Mesendoderm (in vitro differentiated cells): ENCODE data around the gene FRMD3.
"Not testable (repeated sequence)": the region's sequence is repeated elsewhere in the genome, so short reads cannot be mapped to it uniquely, and the experiment has no call there.

ENCODE experiments used
- DNase-seq: peaks from one replicate; pipeline ENCODE4 v3.0.0; 2013
- H2AK5ac ChIP-seq: 2 replicates; pipeline ENCODE4 v1.6.1; 2013; ENCODE audit warnings: low read length, inconsistent platforms
- H2BK120ac ChIP-seq: 2 replicates; pipeline ENCODE4 v1.6.1; 2013; ENCODE audit warnings: low read depth, mild to moderate bottlenecking, low read length, moderate library complexity, mixed read lengths
- H2BK15ac ChIP-seq: replicated peaks from 2 replicates; pipeline ENCODE4 v1.6.1; 2013; ENCODE audit warnings: low read depth, mild to moderate bottlenecking, moderate library complexity
- H2BK5ac ChIP-seq: 2 replicates; pipeline ENCODE4 v1.6.1; 2013; ENCODE audit warnings: low read length, inconsistent platforms
- H3K18ac ChIP-seq: 2 replicates; pipeline ENCODE4 v1.6.1; 2013; ENCODE audit warnings: mild to moderate bottlenecking, low read length, mixed read lengths
- H3K23ac ChIP-seq: one replicate; pipeline ENCODE4 v1.6.1; 2013; ENCODE audit warnings: low read length
- H3K27ac ChIP-seq: 2 replicates; pipeline ENCODE4 v1.5.1; 2013; ENCODE audit warnings: low read depth, mild to moderate bottlenecking, inconsistent platforms, low read length, moderate library complexity
- H3K27me3 ChIP-seq: 2 replicates; pipeline ENCODE4 v1.6.1; 2013; ENCODE audit warnings: low read length, control low read depth, mild to moderate bottlenecking, inconsistent platforms; ENCODE audit not compliant: insufficient read depth, poor library complexity
- H3K36me3 ChIP-seq: 2 replicates; pipeline ENCODE4 v1.6.1; 2013; ENCODE audit warnings: low read length, inconsistent platforms; ENCODE audit not compliant: control insufficient read depth, insufficient read depth
- H3K4ac ChIP-seq: one replicate; pipeline ENCODE4 v1.6.1; 2013; ENCODE audit warnings: low read depth, mild to moderate bottlenecking, low read length, moderate library complexity
- H3K4me1 ChIP-seq: 2 replicates; pipeline ENCODE4 v1.6.1; 2013; ENCODE audit warnings: low read depth, low read length, inconsistent platforms; ENCODE audit not compliant: control insufficient read depth
- H3K4me2 ChIP-seq: 2 replicates; pipeline ENCODE4 v1.6.1; 2013; ENCODE audit warnings: low read length
- H3K4me3 ChIP-seq: 2 replicates; pipeline ENCODE4 v1.5.1; 2013; ENCODE audit warnings: mild to moderate bottlenecking, low read length
- H3K56ac ChIP-seq: one replicate; pipeline ENCODE4 v1.6.1; 2013; ENCODE audit warnings: low read length
- H3K79me1 ChIP-seq: 2 replicates; pipeline ENCODE4 v1.6.1; 2013; ENCODE audit warnings: low read length, inconsistent platforms
- H3K79me2 ChIP-seq: 2 replicates; pipeline ENCODE4 v1.6.1; 2013; ENCODE audit warnings: mild to moderate bottlenecking, low read length; ENCODE audit not compliant: control insufficient read depth, insufficient read depth
- H3K9ac ChIP-seq: 2 replicates; pipeline ENCODE4 v1.6.1; 2013; ENCODE audit warnings: low read length, inconsistent platforms
- H4K5ac ChIP-seq: one replicate; pipeline ENCODE4 v1.6.1; 2013; ENCODE audit warnings: low read length
- H4K8ac ChIP-seq: one replicate; pipeline ENCODE4 v1.6.1; 2013; ENCODE audit warnings: low read depth, mild to moderate bottlenecking, control low read depth, low read length, moderate library complexity
- WGBS: extraction: QIAGEN DNeasy Blood & Tissue Kit; methylation state at CpG from one replicate; pipeline ENCODE4 v1.1.7; 2013; ENCODE audit warnings: low lambda C conversion rate, missing lambda C conversion rate; ENCODE audit not compliant: insufficient coverage; ENCODE audit errors: extremely low coverage; 5-methylcytosine and 5-hydroxymethylcytosine counted together

FRMD3 gene

DNA sequence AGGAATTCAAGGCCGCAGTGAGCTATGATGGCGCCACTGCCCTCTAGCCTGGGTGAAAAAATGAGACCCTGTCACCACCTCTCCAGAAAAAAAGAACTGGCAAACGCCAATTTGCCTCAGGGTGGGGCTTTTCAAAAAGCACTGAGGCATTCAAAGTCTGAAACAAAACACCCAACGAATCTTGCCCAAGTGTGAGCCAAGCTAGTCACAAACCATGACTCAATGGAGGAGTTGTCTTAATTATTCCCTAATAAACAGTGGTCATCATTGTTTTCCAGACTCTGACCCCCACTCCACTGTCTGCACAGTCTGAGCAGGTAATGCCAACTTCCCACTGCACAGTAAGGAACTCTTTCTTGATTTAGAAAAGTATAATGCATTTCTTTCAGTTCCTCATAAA lies 16.8 kb downstream of the FRMD3 start:
- Histone ChIP-seq H4K5ac (no peak overlapping the region), H3K4ac (no peak overlapping the region), H3K56ac (no peak overlapping the region), H3K27me3 (no peaks in the 10 kb centered on the region), H2BK15ac (no peak overlapping the region), H3K9ac (no peak overlapping the region), H3K79me2 (no peaks in the 10 kb centered on the region), H2BK120ac (no peak overlapping the region), H3K27ac (no peak overlapping the region), H3K4me2 (no peak overlapping the region), H3K79me1 (no peaks in the 10 kb centered on the region), H3K23ac (no peak overlapping the region), H2BK5ac (no peak overlapping the region), H3K18ac (no peak overlapping the region), H3K4me1 (no peaks in the 10 kb centered on the region), H4K8ac (no peak overlapping the region), H3K36me3 (no peaks in the 10 kb centered on the region), H2AK5ac (no peak overlapping the region), H3K4me3 (no peak overlapping the region)
- no CpG with 5 or more reads among the region's 4 CpGs for WGBS
- DNase-seq: no peak

DNA sequence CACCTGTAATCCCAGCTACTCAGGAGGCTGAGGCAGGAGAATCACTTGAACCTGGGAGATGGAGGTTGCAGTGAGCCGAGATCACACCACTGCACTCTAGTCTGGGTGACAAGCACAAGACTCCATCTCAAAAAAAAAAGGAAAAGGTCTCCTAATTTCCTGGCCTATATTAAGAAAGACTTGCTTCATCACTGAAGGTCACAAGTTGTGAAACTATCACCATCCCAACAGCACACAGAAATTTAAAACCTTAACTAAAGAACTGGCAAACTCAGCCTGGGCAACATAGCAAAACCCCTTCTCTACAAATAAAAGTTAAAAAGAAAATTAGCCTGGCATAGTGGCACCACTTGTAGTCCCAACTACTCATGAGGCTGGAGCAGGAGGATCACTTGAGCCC lies 17.2 kb downstream of the FRMD3 start:
- no peak for DNase-seq
- Histone ChIP-seq H3K4me1 (no peaks in the 10 kb centered on the region), H3K9ac (no peak overlapping the region)

DNA sequence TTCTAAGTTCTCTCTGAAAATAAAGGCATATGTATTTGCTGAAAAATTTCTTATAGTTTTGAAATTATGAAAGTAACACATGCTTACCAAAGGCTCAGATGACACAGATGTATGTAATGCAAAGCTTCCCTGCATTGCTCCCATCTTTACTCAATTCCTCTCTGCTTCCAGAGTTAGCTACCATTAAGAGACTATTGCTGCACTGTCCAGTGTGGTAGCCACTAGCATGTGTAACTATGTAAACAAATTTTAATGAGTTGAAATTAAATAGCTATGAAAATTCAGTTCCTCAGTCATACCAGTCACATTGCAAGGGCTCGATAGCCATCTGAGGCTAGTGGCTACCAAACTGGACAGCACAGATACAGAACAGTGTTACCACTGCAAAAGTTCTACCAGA lies 17.9 kb downstream of the FRMD3 start:
- Histone ChIP-seq H3K56ac (no peak overlapping the region), H3K4me3 (no peak overlapping the region), H3K18ac (no peak overlapping the region), H4K8ac (no peak overlapping the region), H3K9ac (no peak overlapping the region), H3K4me2 (no peak overlapping the region), H3K4ac (no peak overlapping the region), H3K36me3 (no peaks in the 10 kb centered on the region), H3K79me1 (no peaks in the 10 kb centered on the region), H2BK5ac (no peak overlapping the region), H3K79me2 (no peaks in the 10 kb centered on the region), H4K5ac (no peak overlapping the region), H2BK15ac (no peak overlapping the region), H2AK5ac (no peak overlapping the region), H3K27ac (no peak overlapping the region), H2BK120ac (no peak overlapping the region), H3K23ac (no peak overlapping the region), H3K4me1 (no peaks in the 10 kb centered on the region), H3K27me3 (no peaks in the 10 kb centered on the region)
- DNase-seq: no peak
- no CpG with 5 or more reads among the region's 1 CpG for WGBS

More for the DNA sequence above, 17.2 kb downstream of the FRMD3 start:
- no peak overlapping the region for H3K56ac ChIP-seq
- no peak overlapping the region for H2BK15ac ChIP-seq
- H3K36me3 ChIP-seq: no peaks in the 10 kb centered on the region
- no peaks in the 10 kb centered on the region for H3K79me2 ChIP-seq
- H3K23ac ChIP-seq: no peak overlapping the region
- H3K18ac ChIP-seq: no peak overlapping the region
- H2AK5ac ChIP-seq: no peak overlapping the region
- H4K5ac ChIP-seq: no peak overlapping the region
- H3K4me3 ChIP-seq: no peak overlapping the region
- H4K8ac ChIP-seq: no peak overlapping the region
- no peak overlapping the region for H3K27ac ChIP-seq
- H3K27me3 ChIP-seq: no peaks in the 10 kb centered on the region
- no CpG with 5 or more reads among the region's 1 CpG for whole genome bisulfite sequencing
- H3K79me1 ChIP-seq: no peaks in the 10 kb centered on the region
- H3K4ac ChIP-seq: no peak overlapping the region
- H2BK5ac ChIP-seq: no peak overlapping the region
- no peak overlapping the region for H3K4me2 ChIP-seq
- no peak overlapping the region for H2BK120ac ChIP-seq

DNA sequence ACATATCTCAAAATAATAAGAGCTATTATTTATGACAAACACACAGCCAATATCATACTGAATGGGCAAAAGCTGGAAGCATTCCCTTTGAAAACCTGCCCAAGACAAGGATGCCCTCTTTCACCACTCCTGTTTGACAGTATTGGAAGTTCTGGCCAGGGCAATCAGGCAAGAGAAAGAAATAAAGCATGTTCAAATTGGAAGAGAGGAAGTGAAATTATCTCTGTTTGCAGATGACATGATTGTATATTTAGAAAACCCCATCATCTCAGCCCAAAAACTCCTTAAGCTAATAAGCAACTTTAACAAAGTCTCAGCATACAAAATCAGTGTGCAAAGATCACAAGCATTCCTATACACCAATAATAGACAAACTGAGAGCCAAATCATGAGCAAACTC lies 20.2 kb downstream of the FRMD3 start:
- not testable (repeated sequence) for H3K79me2 ChIP-seq, H2BK120ac ChIP-seq, H3K4me3 ChIP-seq, H3K4me1 ChIP-seq, H3K4ac ChIP-seq, H2AK5ac ChIP-seq, H3K36me3 ChIP-seq, H3K79me1 ChIP-seq, H3K56ac ChIP-seq, H2BK15ac ChIP-seq, H2BK5ac ChIP-seq, H3K4me2 ChIP-seq, H3K18ac ChIP-seq, H4K8ac ChIP-seq, H3K9ac ChIP-seq, H3K27ac ChIP-seq, H3K23ac ChIP-seq, H4K5ac ChIP-seq, H3K27me3 ChIP-seq, DNase-seq

DNA sequence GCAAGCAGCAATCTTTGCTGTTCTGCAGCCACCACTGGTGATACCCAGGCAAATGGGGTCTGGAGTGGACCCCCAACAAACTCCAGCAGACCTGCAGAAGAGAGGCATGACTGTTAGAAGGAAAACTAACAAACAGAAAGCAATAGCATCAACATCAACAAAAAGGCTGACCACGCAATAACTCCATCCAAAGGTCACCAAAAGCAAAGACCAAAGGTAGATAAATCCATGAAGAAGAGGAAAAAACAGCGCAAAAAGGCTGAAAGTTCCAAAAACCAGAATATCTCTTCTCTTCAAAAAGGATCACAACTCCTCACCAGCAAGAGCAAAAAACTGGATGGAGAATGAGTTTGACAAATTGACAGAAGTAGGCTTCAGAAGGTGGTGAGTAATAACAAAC lies 23.4 kb downstream of the FRMD3 start:
- no peak overlapping the region for H3K4ac ChIP-seq
- no peaks in the 10 kb centered on the region for H3K79me1 ChIP-seq
- no peak overlapping the region for H3K4me3 ChIP-seq
- H3K18ac ChIP-seq: no peak overlapping the region
- H3K23ac ChIP-seq: no peak overlapping the region
- H3K56ac ChIP-seq: no peak overlapping the region
- no peak overlapping the region for H2BK5ac ChIP-seq
- no peaks in the 10 kb centered on the region for H3K79me2 ChIP-seq
- no peak overlapping the region for H3K4me2 ChIP-seq
- H3K27me3 ChIP-seq: no peaks in the 10 kb centered on the region
- no peak overlapping the region for H2BK15ac ChIP-seq
- H3K27ac ChIP-seq: no peak overlapping the region
- H2BK120ac ChIP-seq: no peak overlapping the region
- H4K8ac ChIP-seq: no peak overlapping the region
- H3K9ac ChIP-seq: no peak overlapping the region
- no peaks in the 10 kb centered on the region for H3K36me3 ChIP-seq
- no peak overlapping the region for H4K5ac ChIP-seq
- H3K4me1 ChIP-seq: no peaks in the 10 kb centered on the region
- DNase-seq: no peak
- H2AK5ac ChIP-seq: no peak overlapping the region
- no CpG with 5 or more reads among the region's 2 CpGs for WGBS

DNA sequence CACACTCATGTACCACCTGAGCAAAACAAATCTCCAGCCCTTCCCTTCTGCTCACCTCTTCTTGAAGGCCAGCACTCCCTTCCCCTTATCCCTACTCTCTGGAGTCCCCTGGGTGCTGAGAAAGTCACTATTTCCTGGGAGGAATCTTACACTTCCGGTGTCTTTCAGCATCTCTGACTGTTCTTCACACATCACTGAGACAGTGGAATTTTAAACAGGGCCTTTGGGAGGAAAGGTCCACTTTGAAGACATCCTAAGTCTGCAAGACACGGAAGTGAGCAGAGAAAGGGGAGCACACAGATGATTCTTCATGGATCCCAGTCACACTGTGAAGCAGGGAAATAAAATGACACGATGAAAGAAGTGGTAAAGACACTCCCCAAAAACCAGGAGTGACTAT lies 25.6 kb downstream of the FRMD3 start:
- Histone ChIP-seq H4K5ac (no peak overlapping the region), H3K56ac (no peak overlapping the region), H2BK15ac (no peak overlapping the region), H3K4me2 (no peak overlapping the region), H3K27ac (no peak overlapping the region), H3K4ac (no peak overlapping the region), H2BK5ac (no peak overlapping the region), H3K18ac (no peak overlapping the region), H3K23ac (no peak overlapping the region), H4K8ac (no peak overlapping the region), H3K4me3 (no peak overlapping the region), H3K36me3 (no peaks in the 10 kb centered on the region), H3K79me2 (no peaks in the 10 kb centered on the region), H3K79me1 (no peaks in the 10 kb centered on the region), H3K9ac (no peak overlapping the region), H3K4me1 (no peaks in the 10 kb centered on the region), H2BK120ac (no peak overlapping the region), H3K27me3 (no peaks in the 10 kb centered on the region), H2AK5ac (no peak overlapping the region)
- no peak for DNase-seq
- WGBS: no CpG with 5 or more reads among the region's 3 CpGs
